Cardiac muscle cell (in vitro differentiated cells and primary cell): ENCODE measurements around the gene NIM1K. TPM values are rescaled to one million over a fixed set of nuclear protein-coding genes. Genes with fewer than 3 reads are reported as not detected.

ENCODE experiments used
- DNase-seq, 2 donors: peaks; one replicate each; pipeline versions ENCODE4 v3.0.0 to v3.0.0-alpha.2; 2010 to 2017; ENCODE audit warnings: low read depth in 1 of 2, low spot score in 1 of 2
- H3K27ac ChIP-seq: fragments of 200-600 bp; sonication (generic); 2 replicates; pipeline ENCODE4 v1.5.1; 2016
- H3K27me3 ChIP-seq: fragments of 200-600 bp; sonication (generic); 2 replicates; pipeline ENCODE4 v1.6.0; 2016; ENCODE audit warnings: control low read depth
- H3K36me3 ChIP-seq: fragments of 200-600 bp; sonication (generic); 2 replicates; pipeline ENCODE4 v1.5.1; 2016; ENCODE audit warnings: control low read depth
- H3K4me1 ChIP-seq: fragments of 200-600 bp; sonication (generic); 2 replicates; pipeline ENCODE4 v1.8.1; 2017; ENCODE audit warnings: low read depth, mild to moderate bottlenecking, mixed run types
- H3K4me3 ChIP-seq: fragments of 200-600 bp; sonication (generic); 2 replicates; pipeline ENCODE4 v1.5.1; 2016; ENCODE audit warnings: mild to moderate bottlenecking
- H3K9me3 ChIP-seq: fragments of 200-600 bp; sonication (generic); 2 replicates; pipeline ENCODE4 v1.5.1; 2017; ENCODE audit warnings: low read depth, mild to moderate bottlenecking, control low read depth
- CTCF ChIP-seq: IDR thresholded peaks from 2 replicates; pipeline ENCODE4 v1.5.1; 2012; ENCODE audit warnings: low read depth, mild to moderate bottlenecking, low read length
- polyA plus RNA-seq: library from polyadenylated mRNA; unstranded; fragments of >200 nt; fragmentation: Nextera tagmentation; extraction: Ambion mirVana; gene quantifications from 2 replicates; pipeline ENCODE4 v1.2.1, GENCODE V29; 2016
- total RNA-seq: library from RNA; depleted of rRNA; stranded (reverse); fragments of >200 nt; gene quantifications from 2 replicates; pipeline ENCODE4 v1.2.3, GENCODE V29; 2016

NIM1K gene
- total and polyA plus RNA-seq, 2 experiments from 2014 or later: 0.27 to 0.98 TPM

- DNase-seq: no peak
- no peak overlapping the region for H3K27ac ChIP-seq
- TF ChIP-seq CTCF: no peak
These were observed 44.8 kb downstream of the NIM1K start for GRCh38 chr5:43236653-43237355.

DNA sequence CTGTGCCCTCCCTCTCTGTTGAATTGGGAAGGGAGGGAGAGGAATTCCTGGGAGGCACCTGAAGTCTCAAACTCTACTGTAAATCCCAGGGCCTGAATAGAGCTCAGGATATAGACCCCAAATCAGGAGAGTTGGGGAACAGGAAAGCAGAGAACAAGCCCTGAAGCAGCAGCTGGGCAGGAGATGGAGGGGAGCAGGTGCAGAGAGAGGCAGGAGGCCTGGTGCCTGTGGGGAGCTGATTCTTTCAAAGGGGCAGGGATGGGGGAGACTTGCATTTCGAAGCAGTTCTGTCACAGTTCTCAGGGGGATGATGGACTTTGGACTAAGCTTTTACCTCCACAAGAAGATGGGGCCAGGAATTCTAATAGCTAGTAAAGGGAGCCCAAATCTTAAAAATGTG lies 50.2 kb downstream of the NIM1K start:
- DNase-seq: no peak
- H3K27ac ChIP-seq: no peak overlapping the region
- no peaks in the 10 kb centered on the region for H3K36me3 ChIP-seq
- no peak overlapping the region for H3K4me3 ChIP-seq
- TF ChIP-seq CTCF: no peak
- peaks cover 3% of the 10 kb centered on the region for H3K27me3 ChIP-seq
- H3K9me3 ChIP-seq: no peaks in the 10 kb centered on the region
- no peaks in the 10 kb centered on the region for H3K4me1 ChIP-seq

More at GRCh38 chr5:43236653-43237355, 44.8 kb downstream of the NIM1K start:
- no peak overlapping the region for H3K4me3 ChIP-seq
- no peaks in the 10 kb centered on the region for H3K9me3 ChIP-seq
- H3K4me1 ChIP-seq: no peaks in the 10 kb centered on the region
- H3K27me3 ChIP-seq: no peaks in the 10 kb centered on the region
- H3K36me3 ChIP-seq: no peaks in the 10 kb centered on the region

- DNase-seq: no peak
- Histone ChIP-seq H3K9me3 (no peaks in the 10 kb centered on the region), H3K4me3 (no peak overlapping the region), H3K27me3 (peaks cover 3% of the 10 kb centered on the region), H3K4me1 (no peaks in the 10 kb centered on the region), H3K36me3 (no peaks in the 10 kb centered on the region), H3K27ac (no peak overlapping the region)
- no peak for TF ChIP-seq CTCF
These were observed 51.2 kb downstream of the NIM1K start for GRCh38 chr5:43243270-43243669.

DNA sequence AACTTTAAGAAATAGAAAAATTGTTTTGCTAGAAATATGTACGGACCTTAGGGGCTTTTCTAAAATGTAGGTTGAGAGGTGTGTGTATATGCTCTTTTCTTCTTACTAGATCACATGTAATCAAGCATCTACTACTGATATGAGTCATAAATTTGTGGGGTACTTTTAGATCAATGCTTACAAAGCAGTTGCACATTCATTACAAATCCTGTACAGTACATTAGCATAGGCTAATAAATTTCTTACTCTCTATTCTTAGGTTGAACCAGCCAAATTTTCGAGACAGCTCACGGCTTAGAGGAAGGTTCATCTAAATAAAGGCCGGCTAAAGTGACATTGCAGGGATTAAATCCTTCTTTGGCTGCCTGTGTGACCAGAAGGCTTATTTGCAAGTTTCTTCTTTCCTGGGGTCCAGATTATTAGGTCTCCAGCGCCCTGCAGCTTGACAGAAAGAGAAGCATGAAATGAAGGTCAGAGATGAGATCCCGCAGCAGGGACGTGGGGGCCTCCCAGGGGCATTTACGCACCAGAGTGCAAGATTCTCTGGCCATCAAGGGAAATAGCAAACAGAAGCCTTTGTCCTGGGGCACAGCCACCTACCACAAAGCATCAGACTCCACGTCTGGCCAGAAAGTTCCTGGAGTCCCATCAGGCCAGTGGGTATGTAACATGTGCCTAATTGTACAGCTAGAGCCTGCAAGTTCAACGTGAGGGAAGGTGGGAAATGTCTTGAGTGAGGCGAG lies 53.0 kb downstream of the NIM1K start:
- Histone ChIP-seq H3K27ac (no peak overlapping the region), H3K9me3 (no peaks in the 10 kb centered on the region), H3K4me3 (no peak overlapping the region), H3K27me3 (peaks cover 3% of the 10 kb centered on the region), H3K36me3 (no peaks in the 10 kb centered on the region), H3K4me1 (no peaks in the 10 kb centered on the region)
- no peak for DNase-seq
- no peak for TF ChIP-seq CTCF

DNA sequence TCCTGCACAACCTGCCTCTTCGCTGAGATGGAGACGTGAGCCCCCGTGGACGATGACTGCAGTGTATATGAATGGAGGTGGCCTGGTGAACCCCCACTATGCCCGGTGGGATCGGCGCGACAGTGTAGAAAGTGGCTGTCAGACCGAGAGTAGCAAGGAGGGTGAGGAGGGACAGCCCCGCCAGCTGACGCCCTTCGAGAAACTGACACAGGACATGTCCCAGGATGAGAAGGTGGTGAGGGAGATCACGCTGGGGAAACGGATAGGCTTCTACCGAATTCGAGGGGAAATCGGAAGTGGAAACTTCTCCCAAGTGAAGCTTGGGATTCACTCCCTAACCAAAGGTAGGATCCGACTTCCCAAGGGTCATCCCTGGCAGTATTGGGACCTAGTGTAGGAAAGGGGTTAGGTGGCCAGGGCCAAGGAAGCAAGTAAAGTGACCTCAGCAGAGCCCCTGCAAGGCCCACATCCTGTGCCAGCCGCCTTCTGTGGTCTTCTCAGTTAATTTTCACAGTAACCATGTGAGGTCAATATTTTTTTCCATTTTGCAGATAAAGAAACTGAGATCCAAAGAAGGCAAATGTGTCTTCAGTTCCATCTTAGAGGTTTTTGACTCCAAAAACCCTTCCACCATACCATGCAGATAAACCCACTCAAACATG lies 53.8 kb downstream of the NIM1K start:
- Histone ChIP-seq H3K27ac (no peak overlapping the region), H3K36me3 (no peaks in the 10 kb centered on the region), H3K27me3 (peaks cover 3% of the 10 kb centered on the region), H3K4me1 (no peaks in the 10 kb centered on the region), H3K4me3 (no peak overlapping the region), H3K9me3 (no peaks in the 10 kb centered on the region)
- no peak for TF ChIP-seq CTCF
- no peak for DNase-seq
